Frontal cortex (tissue), 4 donors: Measurements from ENCODE around the gene UVRAG. TPM values are rescaled to one million over a fixed set of nuclear protein-coding genes. Genes with fewer than 3 reads are reported as not detected.

Experiments used
- DNase-seq, 2 donors: peaks; one replicate each; pipeline ENCODE4 v3.0.0; 2012; ENCODE audit warnings: low spot score in 2 of 2
- FAIRE-seq: peaks from 2 replicates; lab custom pipeline; 2012; peaks lifted over from hg19 to GRCh38; lab: Jason Lieb, UNC
- total RNA-seq: library from RNA; depleted of rRNA; stranded (reverse); fragments of >200 nt; gene quantifications from one replicate; pipeline ENCODE4 v1.2.3, GENCODE V29; 2014
- donor health status: control.
- donor health status: control.
- donor health status: control.

Gene UVRAG
- total RNA-seq, 1 donor from 2014 or later = 35.9 TPM

DNA sequence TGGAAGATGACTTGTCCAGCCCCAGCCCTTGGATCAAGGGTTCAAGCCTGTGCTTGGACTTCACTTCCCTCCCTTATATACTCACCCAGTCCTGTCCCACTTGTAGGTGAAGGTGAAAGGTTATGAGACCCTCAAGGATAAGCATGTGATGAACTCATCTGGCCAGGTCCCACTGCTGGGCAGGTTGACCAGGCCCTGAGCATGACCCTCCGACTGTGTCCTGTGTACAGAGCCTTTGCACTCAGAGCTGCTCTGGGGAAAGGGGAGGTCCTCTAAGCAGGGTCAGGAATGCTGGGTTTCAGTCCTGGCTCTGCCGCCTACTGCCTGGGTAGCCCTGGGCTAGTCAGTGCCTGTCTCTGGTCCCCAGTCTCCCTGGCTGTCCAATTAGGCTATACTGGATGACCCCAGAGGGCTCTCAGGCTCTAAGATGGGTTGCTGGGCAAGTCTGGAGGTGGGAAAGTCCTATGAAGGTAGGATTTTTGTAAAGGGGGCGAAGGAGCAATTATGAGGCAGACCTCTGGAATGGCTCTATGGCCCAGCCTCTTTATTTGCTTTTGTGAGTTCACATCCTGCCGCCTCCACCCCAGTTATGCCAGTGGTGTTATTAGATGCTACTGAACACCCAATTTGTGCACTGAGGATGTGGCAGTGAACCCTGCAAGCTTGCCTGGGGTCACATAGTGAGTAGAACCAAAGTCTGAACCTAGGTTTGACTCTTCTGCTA is 32.3 kb upstream of the UVRAG start:
- no peak for DNase-seq
- FAIRE-seq = no peak

DNA sequence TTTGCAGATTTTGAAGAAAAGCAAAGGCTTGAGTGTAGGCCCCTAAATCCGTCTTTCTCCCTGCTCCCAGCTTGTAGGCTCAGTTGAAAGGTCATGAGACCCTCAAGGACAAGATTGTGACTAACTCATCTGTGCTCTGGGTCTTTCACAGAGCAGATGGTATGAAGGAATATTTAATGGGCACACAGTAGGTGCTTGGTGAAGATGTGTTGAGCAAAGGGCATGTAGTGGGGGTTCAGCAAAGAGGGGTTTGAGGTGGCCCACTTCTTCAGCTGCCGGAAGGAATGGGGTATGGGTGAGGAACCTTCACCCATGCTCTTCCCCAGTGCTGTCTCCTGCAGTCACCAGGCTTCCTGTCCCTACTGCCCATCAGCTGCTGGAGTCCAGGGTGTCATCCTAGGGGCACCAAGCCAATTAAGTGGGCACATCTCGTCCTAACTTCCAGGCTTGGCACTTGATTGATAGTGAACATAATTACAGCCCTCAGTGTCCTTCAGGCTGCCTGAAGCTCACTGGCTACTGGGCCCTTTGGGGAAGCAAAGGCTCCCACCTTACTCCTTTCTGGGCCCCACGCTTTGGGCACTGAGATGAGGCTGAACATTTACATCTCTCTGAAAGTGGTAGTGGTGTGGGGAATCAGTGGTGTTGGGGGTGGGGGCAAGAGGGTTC is 31.5 kb upstream of the UVRAG start:
- FAIRE-seq (no peak), DNase-seq (no peak)

DNA sequence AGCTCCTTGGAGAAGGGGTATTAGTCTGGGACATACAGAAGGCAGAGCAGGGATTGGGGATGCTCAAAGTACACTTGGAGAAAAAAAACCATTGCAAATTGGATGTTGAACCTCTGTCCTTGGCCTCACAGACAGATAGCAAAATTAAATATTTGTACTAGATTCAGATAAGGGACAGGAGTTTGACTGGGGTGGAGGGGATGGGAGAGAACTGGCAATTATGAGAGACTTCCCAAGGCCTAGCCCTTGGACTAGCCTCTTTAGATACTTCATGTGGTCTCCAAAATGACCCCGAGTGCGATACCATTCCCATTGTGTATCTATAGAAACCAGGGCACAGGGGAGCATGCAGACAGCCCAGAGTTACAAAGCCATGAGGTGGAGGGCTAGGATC is 30.9 kb upstream of the UVRAG start:
- FAIRE-seq = no peak
- no peak for DNase-seq

DNA sequence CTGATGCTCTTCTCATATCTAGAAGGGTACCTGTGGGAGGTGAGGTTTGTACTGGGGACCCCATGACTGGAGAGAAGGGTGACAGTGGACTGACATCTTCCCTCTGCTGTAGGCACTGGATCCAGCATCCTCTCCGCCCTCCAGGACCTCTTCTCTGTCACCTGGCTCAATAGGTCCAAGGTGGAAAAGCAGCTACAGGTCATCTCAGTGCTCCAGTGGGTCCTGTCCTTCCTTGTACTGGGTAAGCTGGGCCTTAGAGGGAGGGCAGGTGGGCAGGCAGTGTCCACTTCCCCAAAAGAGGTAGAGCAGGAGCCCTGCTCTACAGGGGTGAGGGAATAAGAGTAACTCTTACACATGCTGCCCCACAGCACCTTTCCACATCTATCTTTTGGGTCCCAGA is 30.5 kb upstream of the UVRAG start:
- DNase-seq (no peak), FAIRE-seq (no peak)

DNA sequence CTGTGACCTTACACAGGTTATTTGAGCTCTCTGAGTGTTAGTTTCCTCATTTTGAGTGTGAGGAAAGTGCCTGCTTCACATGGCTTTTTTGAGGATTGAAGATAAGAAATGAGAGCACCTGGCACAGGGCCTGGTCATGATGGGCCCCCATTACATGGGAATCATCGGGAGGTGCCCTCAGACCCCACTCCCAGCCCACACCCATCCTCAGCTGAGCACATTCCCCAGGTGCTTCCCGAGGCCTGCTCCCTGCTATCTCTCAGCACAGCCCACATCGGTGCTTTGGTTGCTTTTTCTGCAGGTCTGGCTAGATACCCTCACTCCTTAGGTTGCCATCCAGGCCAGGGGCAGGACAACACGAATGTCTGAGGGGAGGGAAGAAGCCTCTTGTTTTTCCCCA is 29.8 kb upstream of the UVRAG start:
- DNase-seq = no peak
- FAIRE-seq = no peak

DNA sequence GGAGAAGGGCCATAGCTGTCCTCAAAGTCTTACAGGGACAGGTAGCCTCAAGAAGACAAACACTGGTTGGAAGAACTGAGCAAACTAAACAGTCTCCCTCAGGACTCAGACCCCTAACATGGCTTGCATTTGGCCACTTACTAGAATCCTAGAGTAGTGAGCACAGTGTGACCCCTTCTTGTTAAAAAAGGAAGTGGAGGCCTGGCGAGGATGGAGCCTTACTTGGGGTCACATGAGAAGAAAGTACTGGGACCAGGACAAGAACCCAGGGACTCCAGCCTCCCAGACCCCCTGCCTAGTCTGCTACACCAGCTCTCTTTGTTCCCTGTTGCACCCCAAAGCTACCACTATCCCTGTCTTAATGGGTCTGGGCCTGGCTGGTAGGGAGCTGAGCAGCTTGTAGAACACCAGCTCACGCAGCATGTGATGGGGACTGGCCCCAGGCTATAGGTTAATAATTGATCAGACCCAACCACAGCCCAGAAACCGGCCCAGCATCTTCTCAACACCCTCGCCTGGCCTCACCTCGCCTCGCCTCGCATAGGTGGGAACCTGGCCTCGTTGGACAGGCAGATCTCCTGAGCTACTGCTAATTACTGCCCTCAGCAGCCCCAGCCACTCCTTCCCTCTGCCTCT is 28.8 kb upstream of the UVRAG start:
- FAIRE-seq (no peak), DNase-seq (no peak)

DNA sequence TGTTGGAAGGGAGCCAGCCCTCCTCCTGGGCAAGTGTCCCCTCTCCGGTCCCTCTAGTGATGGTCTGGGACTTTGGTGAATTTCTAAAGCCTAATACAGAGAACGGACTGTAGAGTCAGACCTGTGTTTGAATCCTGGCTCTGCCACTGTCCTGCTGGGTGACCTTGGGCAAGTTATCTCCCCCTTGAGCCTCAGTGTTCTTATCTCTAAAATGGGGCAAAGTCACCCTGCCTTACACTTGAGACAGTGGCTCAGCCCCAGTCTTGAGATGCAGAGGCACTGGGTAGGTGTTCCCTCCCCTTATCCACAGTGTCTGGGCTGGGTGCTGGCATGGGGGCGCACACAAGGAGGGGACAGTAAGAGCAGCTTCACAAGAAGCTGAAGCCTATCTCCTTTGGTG is 25.5 kb upstream of the UVRAG start:
- no peak for FAIRE-seq

DNA sequence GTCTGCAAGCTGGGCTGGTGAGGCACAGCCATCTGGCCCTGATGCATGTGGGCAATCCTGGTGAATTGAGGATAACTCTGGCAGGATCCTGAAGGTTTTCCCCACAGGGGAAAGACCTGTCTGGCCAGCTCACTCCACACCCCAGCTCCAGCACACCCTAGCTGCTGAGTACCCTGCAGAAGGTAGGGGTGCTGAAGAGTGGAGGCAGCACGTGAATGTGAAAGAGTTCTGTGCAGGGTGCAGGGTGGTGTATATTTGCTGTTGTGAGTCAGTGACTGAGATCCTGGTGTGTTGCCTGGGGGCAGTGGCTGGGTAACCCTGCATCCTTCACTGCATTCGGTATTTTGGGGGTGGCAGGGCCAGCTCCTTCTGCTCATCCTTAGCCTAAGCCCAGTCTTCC is 24.0 kb upstream of the UVRAG start:
- FAIRE-seq (no peak), DNase-seq (no peak)

More for the DNA sequence above, 25.5 kb upstream of the UVRAG start:
- DNase-seq = no peak

DNA sequence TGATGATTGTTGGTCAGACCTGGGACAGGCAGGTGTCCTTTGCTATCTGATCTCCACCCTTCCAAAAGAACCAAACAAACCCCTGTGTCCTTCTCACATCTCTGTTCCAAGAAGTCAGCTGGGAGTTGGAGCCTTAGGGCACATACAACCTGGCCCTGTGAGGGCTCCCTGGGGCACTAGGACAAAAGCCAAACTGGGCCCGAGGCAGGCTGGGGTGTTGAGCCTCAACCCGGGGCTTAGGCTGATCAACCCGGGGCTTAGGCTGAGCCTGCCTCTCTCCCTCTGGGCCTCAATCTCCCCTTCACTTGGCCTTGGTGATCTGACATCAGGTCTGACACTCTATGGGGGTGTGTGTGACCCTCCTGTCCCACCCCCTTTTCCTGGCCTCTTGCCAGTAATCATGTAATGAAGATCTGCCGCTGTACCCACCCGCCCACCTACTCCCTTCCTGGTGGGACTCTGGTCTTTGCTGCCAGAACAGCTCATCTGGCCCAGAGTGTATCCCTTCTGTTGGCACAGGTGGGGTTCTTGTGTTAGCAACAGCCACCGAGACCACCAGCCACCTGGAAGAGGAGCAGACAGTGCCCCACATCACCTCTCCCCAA is 22.8 kb upstream of the UVRAG start:
- FAIRE-seq = no peak

DNA sequence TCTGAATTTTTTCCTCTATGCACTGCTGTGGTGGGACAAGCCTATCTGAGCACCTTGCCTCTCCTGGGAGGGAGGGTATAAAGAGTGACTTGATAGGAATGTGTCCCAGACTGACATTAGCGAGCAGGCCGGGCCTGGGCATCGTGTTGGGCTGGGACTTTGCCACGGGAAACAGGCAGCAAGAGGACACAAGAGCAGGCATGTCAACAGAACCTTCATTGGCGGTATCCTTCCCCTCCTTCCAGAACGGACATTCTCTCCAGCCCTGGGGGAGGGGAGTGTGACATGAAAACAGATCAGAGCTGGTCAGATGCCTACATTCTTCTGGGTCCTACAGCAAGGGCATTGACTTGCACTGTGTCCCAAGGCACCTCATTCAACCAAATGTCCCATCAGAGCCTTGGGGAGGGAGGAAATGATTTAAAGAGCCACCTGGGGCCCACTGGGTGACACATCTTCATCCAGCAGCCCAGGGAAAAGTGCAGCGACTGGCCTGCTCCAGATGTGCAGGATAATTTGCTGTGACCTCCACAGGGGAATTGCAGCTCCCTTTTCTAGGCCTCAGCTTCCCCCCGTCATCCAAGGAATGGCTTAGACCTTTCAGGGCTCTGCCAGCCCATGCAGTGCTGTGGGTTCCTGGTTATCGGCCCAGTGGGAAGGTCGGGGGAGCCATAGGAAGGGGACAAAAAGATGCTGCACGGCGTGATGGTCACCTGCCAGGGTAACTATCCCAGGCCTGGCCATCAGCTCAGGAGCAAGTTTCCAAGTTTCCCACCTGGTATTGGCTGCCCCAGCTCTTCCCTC is 21.8 kb upstream of the UVRAG start:
- no peak for FAIRE-seq
- DNase-seq = no peak

More for the DNA sequence above, 22.8 kb upstream of the UVRAG start:
- no peak for DNase-seq

DNA sequence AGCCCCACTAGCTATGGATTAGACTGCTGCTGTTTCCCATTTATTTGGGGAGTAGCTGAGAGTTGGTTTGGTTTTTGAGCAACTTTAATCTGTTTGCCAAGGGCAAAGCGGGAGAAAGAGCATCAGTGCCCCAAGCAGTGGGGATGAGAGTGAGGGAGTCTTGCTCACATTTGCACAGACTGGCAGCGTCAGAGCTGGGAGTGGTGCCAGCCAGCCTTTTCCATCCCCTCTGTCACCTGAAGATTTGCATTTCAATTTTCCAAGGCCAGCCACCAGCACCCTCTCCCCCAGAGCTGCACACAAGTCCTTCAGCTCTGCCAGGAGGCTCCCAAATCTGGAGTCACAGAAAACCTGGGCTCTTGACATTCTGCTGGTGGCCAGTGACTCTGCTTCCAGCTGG is 21.0 kb upstream of the UVRAG start:
- FAIRE-seq (no peak), DNase-seq (no peak)

DNA sequence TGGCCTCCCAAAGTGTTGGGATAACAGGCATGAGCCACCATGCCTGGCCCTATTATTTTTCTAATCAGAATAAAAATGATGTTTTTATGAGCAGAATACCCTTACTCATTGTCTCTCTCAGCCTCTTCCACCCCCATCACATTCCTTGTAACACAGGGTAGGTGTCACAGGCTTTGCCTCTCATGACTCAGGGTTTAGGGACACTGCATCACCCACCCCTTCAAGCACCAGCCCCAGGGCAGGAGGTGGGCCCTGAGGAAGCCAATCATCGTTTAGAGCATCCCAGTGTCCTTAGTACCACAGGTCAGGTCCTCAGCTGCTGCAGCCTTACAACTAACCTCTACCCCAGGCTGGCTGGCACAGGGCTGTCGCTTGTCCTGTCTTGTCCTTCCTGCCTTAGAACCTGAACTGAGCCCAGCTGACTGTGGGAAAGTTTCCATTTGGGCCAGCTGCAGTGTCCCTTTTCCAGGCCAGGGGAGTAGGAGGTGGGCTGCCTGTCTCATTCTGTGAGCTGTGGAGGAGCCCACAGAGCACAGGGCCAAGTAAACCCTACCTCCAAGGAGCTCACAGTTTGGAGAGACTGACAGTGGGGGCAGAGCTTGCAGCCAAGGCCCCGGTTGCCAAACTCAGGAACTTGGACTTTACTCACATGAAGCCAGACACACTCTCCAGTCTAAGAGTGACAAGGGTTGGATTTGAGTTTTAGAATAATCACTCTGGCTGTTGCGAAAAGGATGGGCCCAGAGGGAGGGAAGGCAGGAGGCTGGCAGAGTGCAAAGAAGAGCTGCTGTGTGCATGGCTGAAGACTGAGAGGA is 19.5 kb upstream of the UVRAG start:
- no peak for FAIRE-seq
- no peak for DNase-seq

DNA sequence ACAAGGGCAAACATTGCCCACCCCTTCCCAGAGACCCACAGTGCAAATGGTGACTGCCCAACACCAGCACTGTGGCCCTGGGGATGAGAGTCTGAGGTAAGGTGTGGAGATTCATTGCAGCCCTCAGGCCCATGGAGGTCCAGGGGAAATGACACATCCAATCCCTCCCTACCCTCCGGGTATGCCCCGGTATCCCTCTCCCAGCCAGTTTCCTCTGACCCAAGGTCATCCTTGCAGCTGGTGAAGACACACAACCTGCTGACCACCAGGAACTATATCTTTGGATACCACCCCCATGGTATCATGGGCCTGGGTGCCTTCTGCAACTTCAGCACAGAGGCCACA is 18.9 kb upstream of the UVRAG start:
- FAIRE-seq (no peak), DNase-seq (no peak)

DNA sequence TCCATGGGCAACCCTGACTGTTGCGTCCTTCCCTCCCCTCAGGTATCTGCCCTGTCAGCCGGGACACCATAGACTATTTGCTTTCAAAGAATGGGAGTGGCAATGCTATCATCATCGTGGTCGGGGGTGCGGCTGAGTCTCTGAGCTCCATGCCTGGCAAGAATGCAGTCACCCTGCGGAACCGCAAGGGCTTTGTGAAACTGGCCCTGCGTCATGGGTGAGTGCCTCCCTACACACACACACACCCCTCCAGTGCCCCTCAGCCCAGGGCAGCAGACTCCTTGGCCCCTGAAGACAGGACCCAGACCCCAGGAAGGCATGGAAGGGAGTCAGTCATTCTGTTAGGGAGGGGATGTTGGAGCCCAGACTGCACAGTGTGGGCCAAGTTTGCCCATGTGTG is 17.9 kb upstream of the UVRAG start:
- DNase-seq (no peak), FAIRE-seq (no peak)

DNA sequence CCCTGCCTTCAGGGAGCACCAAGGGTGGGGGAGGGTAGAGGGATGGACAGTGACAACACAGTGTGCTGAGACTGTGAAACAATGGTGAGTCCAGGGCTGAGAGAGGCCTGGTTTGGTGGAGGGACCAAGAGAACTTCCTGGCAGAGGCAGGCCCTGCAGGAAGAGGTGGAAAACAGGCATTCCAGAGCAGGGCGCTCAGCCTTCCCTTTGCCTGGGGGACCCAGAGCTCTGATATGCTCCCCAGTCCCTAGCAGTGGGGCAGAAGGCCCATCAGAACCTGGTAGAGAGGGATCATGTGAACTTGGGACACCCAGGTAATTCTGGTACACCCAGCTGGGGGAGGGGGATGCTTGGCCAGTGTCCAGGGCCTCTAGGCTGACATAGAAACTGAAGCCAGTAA is 17.2 kb upstream of the UVRAG start:
- no peak for DNase-seq
- no peak for FAIRE-seq

DNA sequence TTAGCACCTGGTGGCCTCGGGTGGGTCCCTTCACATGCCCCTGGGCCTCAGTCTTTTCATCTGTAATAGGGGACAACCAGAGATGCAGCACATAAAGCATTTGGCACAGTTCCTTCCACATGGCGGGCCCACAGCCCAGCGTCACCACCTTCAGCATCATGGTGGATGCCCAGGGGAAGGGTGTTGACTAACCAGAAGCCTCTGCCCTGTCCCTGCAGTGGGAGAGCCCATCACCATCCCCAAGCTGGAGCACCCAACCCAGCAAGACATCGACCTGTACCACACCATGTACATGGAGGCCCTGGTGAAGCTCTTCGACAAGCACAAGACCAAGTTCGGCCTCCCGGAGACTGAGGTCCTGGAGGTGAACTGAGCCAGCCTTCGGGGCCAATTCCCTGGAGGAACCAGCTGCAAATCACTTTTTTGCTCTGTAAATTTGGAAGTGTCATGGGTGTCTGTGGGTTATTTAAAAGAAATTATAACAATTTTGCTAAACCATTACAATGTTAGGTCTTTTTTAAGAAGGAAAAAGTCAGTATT is 14.8 kb upstream of the UVRAG start:
- FAIRE-seq (no peak), DNase-seq (no peak)

DNA sequence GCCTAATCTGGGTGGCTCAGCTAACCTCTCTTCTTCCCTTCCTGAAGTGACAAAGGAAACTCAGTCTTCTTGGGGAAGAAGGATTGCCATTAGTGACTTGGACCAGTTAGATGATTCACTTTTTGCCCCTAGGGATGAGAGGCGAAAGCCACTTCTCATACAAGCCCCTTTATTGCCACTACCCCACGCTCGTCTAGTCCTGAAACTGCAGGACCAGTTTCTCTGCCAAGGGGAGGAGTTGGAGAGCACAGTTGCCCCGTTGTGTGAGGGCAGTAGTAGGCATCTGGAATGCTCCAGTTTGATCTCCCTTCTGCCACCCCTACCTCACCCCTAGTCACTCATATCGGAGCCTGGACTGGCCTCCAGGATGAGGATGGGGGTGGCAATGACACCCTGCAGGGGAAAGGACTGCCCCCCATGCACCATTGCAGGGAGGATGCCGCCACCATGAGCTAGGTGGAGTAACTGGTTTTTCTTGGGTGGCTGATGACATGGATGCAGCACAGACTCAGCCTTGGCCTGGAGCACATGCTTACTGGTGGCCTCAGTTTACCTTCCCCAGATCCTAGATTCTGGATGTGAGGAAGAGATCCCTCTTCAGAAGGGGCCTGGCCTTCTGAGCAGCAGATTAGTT is 14.2 kb upstream of the UVRAG start:
- FAIRE-seq (no peak), DNase-seq (no peak)

DNA sequence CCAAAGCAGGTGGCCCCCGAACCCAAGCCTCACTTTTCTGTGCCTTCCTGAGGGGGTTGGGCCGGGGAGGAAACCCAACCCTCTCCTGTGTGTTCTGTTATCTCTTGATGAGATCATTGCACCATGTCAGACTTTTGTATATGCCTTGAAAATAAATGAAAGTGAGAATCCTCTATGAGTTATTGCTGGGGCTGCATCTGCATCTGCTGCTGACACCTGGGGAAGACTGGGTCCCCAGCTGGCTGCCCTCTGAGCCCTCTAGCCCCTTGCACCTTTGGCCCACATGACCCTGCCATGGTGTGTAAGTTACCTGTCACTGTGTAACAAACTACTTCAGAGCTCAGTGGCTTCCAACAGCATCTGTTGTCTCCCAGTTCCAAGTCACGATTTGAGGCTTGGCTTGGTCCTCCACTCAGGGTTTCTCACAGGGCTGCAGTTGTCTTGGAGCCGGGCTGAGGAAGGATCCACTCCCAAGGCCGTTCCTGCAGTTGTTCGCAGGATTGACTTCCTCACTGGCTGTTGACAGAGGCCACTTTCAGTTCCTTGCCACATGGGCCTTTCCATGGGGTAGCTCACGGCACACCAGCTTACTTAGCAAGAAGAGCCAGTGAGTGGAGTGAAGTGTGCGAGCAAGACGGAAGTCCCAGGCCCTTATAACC is 13.5 kb upstream of the UVRAG start:
- no peak for FAIRE-seq
- no peak for DNase-seq
